GM20431 (cell line): ENCODE measurements around the gene MINAR2.

Experiments
- in situ Hi-C: fragments of 300-500 bp; cut with MseI, MboI; formaldehyde crosslinking; loops from one replicate; pipeline ENCODE4 v1.15.0; 2020; ENCODE audit warnings: low sequenced_read_pairs; ENCODE audit not compliant: unreplicated experiment

Gene MINAR2

GRCh38 chr5:129770024-129770820, 22.3 kb downstream of the MINAR2 start:
- in situ Hi-C loops: no loop called here

GRCh38 chr5:129771058-129771838, 23.4 kb downstream of the MINAR2 start:
- in situ Hi-C loops: no loop called here

- in situ Hi-C loops: no loop called here
Measured at GRCh38 chr5:129773376-129773775, 25.5 kb downstream of the MINAR2 start.

- in situ Hi-C loops: no loop called here
Measured at GRCh38 chr5:129781594-129781993, 33.7 kb downstream of the MINAR2 start.

DNA sequence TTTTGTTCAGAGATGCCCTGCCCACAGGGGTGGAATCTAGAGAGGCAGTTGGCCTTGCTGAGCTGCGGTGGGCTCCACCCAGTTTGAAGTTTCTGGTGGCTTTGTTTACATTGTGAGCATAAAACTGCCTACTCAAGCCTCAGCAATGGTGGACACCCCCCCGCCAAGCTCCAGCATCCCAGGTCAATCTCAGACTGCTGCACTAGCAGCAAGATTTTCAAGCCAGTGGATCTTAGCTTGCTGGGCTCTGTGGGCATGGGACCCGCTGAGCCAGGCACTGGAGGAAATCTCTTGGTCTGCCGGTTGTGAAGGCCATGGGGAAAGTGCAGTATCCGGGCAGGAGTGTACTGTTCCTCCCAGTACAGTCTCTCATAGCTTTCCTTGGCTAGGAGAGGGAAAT, 55.5 kb downstream of the MINAR2 start:
- in situ Hi-C loops: no loop called here

- in situ Hi-C loops: no loop called here
Measured at GRCh38 chr5:129804705-129805104, 56.8 kb downstream of the MINAR2 start.

DNA sequence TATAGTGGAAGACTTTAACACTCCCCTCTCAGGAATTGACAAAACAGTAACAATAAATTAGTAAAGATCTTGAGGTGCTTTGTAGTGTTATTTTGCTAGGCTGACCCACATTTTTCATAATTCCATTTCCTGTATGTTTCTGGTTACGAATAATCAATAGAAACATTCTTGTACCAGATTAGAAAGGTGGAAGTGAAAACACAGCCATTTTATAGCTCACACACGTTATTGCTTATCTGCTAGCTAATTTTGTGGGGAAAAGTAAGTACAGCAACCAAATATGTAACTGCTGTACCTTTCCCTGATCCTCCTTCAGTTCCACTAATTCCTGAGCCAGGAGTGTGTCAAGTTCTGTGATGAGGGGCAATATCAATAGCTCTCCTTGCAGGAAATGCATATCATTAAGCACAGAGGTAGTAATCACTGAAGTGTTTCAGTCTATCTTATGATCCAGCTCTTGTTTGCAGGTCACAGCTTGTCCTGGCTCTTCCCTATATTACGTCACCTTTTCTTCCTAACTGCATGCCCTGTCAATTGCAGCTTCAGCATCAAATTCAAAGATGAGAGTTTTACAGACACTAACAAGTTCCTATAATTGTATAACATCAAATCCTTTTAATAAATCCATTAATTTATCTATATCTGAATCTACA, 59.4 kb downstream of the MINAR2 start:
- in situ Hi-C loops: no loop called here
